Myocyte (in vitro differentiated cells): ENCODE results near the gene LIMS2. TPM values are rescaled to one million over a fixed set of nuclear protein-coding genes. Genes with fewer than 3 reads are reported as not detected.

Experiments used
- total RNA-seq: library from RNA; depleted of rRNA; stranded (reverse); fragments of >200 nt; gene quantifications from 2 replicates; pipeline ENCODE4 v1.2.3, GENCODE V29; 2014

LIMS2 gene
- total RNA-seq, 1 donor from 2014 or later: 8.8 TPM

Other genes starting within 250 kb of the LIMS2 start
- gene IWS1, start 149.0 kb downstream of the LIMS2 start, total RNA-seq: 56.3 and 71.7 TPM in 2 replicates
- gene MYO7B, start 139.8 kb downstream of the LIMS2 start, total RNA-seq: 0.16 TPM in 1 of 2 replicates, not detected in the other
- not detected in 2 replicates for gene GPR17, start 29.4 kb downstream of the LIMS2 start, total RNA-seq
- 8.3 and 10.5 TPM in 2 replicates for gene SFT2D3, start 26.0 kb upstream of the LIMS2 start, total RNA-seq
- gene WDR33, start 135.6 kb upstream of the LIMS2 start, total RNA-seq: 22.9 and 28.8 TPM in 2 replicates
- 21.7 and 25.8 TPM in 2 replicates for gene POLR2D, start 182.6 kb upstream of the LIMS2 start, total RNA-seq
- 10.2 and 10.3 TPM in 2 replicates for gene AMMECR1L, start 210.4 kb upstream of the LIMS2 start, total RNA-seq